Activated CD4-positive, alpha-beta T cell treated with anti-CD3 and anti-CD28 coated beads, Interleukin-2, amount 50 U/mL, for 16 hours (primary cell): ENCODE results near the gene CDC42BPG.

Experiments
- DNase-seq: peaks from one replicate; pipeline ENCODE4 v3.0.0-alpha.2; 2020

CDC42BPG gene

GRCh38 chr11:64802370-64803157 is 41.9 kb downstream of the CDC42BPG start:
- DNase-seq, result peak; percentile 48

GRCh38 chr11:64801561-64802369 is 42.7 kb downstream of the CDC42BPG start:
- peak; percentile 15 for DNase-seq

GRCh38 chr11:64801158-64801464 is 43.3 kb downstream of the CDC42BPG start:
- no peak for DNase-seq

GRCh38 chr11:64800303-64801157 is 43.9 kb downstream of the CDC42BPG start:
- DNase-seq, result no peak

GRCh38 chr11:64799623-64800302 is 44.7 kb downstream of the CDC42BPG start:
- no peak for DNase-seq

GRCh38 chr11:64799256-64799622 is 45.2 kb downstream of the CDC42BPG start:
- DNase-seq, result no peak

GRCh38 chr11:64796757-64797541 is 47.5 kb downstream of the CDC42BPG start:
- no peak for DNase-seq

- no peak for DNase-seq
These were observed 48.3 kb downstream of the CDC42BPG start for GRCh38 chr11:64796047-64796756.

GRCh38 chr11:64794526-64794925 is 49.9 kb downstream of the CDC42BPG start:
- no peak for DNase-seq

GRCh38 chr11:64793271-64794160 is 50.9 kb downstream of the CDC42BPG start:
- no peak for DNase-seq

GRCh38 chr11:64792482-64792881 is 52.0 kb downstream of the CDC42BPG start:
- DNase-seq, result no peak

GRCh38 chr11:64791781-64792291 is 52.6 kb downstream of the CDC42BPG start:
- DNase-seq, result no peak

GRCh38 chr11:64790205-64791095 is 54.0 kb downstream of the CDC42BPG start:
- DNase-seq, result no peak

- no peak for DNase-seq
These were observed 54.9 kb downstream of the CDC42BPG start for GRCh38 chr11:64789331-64790204.

GRCh38 chr11:64788321-64789215 is 55.9 kb downstream of the CDC42BPG start:
- DNase-seq, result no peak

- peak; percentile 41 for DNase-seq
These were observed 56.7 kb downstream of the CDC42BPG start for GRCh38 chr11:64787526-64788320.
